Measurements from ENCODE around the gene PHACTR1.
"Not testable (repeated sequence)": the region's sequence is repeated elsewhere in the genome, so short reads cannot be mapped to it uniquely, and the experiment has no call there.

The PHACTR1 gene

GRCh38 chr6:13112921-13113320 is 396.4 kb downstream of the PHACTR1 start:
- DNase-seq (ENCODE audit: low spot score), result no peak

DNA sequence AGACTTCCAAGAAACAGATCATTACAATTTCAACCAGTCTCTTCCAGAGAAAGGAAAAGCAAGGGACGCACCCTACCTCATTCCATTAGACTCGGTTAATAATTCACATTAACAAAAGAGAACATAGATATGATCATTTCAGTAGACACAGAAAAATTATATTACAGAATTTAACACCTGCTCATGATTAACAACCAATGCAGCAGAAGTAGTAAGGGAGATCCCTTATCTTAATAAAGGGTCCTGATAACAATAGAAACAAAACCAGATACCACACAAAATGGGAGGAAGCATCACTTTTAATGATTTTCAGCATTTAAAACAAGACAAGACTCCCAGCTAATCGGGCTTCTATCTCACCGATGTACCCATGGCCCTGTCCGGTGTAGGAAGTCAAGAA is 396.8 kb downstream of the PHACTR1 start:
- no peak for DNase-seq (ENCODE audit: low spot score)

GRCh38 chr6:13113981-13114593 is 397.5 kb downstream of the PHACTR1 start:
- DNase-seq (ENCODE audit: low spot score), result no peak

DNA sequence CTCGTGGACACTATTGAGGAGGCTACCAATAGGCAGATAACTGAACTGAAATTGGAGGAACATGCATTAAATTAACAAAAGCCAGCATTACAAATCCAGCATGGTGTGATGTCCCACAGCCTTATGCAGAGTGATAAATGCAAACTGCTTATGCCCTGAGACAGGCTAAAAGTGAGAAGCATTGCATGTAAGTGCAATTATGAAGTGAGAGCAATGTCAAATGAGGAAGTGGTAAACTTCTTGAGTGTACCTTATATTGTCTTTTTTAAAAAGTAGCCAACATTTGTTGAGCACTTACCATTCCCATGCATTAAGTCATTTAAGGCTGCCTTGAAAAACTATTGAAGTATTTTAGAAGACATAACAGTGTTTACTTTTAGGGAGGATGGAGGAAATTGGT is 399.6 kb downstream of the PHACTR1 start:
- DNase-seq (ENCODE audit: low spot score), result no peak

GRCh38 chr6:13117570-13117969 is 401.0 kb downstream of the PHACTR1 start:
- DNase-seq (ENCODE audit: low spot score), result no peak

DNA sequence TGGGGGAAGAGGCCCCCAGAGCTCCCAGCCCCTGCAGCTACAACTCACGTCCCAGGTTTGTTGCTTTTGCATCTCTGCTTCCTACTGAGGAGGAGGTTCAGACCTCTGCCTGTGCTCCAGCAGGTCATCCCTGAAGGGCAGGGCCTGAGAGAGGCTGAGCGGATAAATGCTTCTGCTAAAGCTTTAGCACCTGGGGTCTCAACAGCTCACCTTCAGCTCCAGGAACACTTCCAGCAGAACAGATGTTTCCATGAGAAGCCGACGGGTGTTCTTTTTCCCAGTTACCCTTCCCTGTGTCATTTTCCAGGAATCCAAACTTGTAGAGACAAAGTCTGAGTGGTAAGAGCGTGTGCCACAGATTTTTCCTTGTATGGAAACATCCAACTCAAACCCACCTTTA is 403.0 kb downstream of the PHACTR1 start:
- no peak for DNase-seq (ENCODE audit: low spot score)

DNA sequence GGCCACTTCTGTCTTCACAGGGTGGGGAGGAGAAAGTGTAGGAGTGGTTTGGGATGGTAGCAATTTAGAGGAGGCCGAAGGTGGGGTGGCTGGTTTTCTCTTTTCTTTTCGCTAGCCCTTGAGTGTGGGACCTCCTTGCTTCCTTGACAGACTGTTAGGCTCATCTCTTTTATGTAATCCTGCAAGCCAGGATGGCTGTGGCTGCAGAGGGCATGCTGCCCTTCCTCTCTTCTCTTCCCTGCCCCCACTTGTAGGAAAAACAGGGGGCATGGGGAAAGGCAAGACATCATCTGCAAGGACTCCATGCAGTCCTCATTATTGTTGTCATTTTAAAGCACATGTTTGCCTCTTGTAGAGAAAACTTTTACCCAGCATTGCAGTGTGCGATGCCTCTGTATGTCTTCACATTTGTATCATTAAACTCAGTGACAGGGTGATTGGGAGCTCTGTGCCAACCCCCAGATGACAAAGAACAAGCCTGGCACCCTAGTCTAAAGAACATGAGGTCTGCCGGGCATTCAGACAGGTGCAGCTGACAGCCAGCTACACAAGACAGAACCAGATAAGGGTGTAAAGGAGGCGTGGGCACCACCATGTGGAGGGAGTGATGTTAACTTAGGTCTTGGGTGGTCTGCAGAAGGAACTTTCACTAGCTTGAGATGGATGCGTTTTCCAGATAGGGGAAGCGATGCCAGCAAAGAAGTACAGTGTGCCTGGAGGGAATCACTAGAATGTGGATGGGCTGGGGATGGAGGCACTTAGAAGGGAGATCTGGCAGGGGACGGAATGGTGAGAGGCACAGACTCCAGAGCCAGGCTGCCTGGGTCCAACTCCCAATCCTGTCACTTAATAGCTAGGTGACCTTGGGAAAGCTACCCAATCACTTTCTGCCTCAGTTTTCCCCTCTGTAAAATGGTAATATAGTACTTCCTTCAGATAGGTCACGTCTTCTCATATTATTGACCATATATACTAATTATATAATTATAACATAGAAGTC is 404.2 kb downstream of the PHACTR1 start:
- DNase-seq (ENCODE audit: low spot score), result no peak

GRCh38 chr6:13124131-13124530 is 407.6 kb downstream of the PHACTR1 start:
- no peak for DNase-seq (ENCODE audit: low spot score)

DNA sequence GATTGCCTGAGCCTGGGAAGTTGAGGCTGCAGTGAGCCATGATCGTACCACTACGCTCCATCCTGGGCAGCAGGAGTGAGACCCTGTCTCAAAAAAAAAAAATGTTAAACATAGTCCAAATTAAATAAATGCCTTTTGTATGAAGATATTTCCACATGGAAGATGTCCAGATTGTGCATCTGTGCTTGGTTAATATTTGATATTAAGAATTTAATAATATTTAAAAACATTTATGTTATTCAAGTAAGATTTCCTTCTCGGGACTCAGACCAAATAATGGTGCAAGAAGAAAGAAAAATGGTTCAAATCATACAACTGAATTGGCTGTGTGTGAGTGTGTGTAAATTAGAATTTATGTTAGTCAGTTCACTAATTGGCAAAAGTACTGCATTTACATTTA is 409.3 kb downstream of the PHACTR1 start:
- no peak for DNase-seq (ENCODE audit: low spot score)

- no peak for DNase-seq (ENCODE audit: low spot score)
Observed at GRCh38 chr6:13131935-13132661, 415.5 kb downstream of the PHACTR1 start.

DNA sequence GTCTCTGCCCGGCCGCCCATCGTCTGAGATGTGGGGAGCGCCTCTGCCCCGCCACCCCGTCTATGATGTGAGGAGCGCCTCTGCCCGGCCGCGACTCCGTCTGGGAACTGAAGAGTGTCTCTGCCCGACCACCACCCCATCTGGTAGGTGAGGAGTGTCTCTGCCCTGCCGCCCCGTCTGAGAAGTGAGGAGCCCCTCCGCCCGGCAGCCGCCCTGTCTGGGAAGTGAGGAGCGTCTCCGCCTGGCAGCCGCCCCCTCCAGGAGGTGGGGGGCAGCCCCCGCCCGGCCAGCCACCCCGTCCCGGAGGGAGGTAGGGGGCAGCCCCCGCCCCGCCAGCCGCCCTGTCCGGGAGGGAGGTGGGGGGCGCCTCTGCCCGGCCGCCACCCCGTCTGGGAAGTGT is 417.3 kb downstream of the PHACTR1 start:
- not testable (repeated sequence) for DNase-seq (ENCODE audit: low spot score)

GRCh38 chr6:13135152-13135551 is 418.6 kb downstream of the PHACTR1 start:
- DNase-seq (ENCODE audit: low spot score), result no peak

- DNase-seq (ENCODE audit: low spot score), result no peak
Observed at GRCh38 chr6:13139119-13139518, 422.6 kb downstream of the PHACTR1 start.

DNA sequence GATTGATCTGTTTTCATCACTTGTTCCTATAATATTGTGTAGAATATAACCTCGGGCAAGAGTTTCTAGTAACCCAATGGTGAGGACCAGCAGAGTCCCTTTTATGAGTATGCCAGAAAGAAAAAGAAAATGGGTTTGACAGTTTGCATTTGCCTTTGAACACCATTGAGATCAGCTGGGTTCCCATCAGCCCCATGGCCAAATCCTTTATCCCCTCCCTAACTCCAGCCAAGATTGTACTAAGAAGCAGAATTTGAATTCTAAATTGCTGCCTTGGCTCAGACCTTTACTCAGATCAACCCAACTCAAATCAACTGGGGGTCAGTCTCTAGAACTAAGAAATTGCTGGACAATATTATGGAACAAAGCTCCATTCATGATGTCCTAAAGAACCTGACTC is 424.4 kb downstream of the PHACTR1 start:
- no peak for DNase-seq (ENCODE audit: low spot score)

- no peak for DNase-seq (ENCODE audit: low spot score)
Observed at GRCh38 chr6:13141387-13141786, 424.8 kb downstream of the PHACTR1 start.

GRCh38 chr6:13142611-13143010 is 426.0 kb downstream of the PHACTR1 start:
- DNase-seq (ENCODE audit: low spot score), result no peak

DNA sequence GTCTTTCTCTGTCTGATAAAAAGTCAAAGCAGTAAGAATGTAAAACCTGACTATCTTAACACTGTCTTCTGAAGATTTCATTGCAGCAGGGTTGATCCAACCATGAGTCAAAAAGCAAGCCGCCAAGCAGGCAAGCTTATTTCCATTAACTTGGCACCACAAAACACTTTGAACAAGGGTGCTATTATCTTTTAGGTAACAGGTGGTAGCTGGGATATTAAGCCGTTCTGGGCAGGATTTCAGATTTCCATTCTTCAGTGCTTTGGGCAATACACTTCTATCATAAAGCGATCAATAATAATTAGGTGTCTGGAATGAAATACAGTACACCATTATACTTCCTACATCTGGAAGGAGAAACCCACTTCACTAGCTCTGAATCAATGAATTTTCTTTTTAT is 429.9 kb downstream of the PHACTR1 start:
- no peak for DNase-seq (ENCODE audit: low spot score)

DNA sequence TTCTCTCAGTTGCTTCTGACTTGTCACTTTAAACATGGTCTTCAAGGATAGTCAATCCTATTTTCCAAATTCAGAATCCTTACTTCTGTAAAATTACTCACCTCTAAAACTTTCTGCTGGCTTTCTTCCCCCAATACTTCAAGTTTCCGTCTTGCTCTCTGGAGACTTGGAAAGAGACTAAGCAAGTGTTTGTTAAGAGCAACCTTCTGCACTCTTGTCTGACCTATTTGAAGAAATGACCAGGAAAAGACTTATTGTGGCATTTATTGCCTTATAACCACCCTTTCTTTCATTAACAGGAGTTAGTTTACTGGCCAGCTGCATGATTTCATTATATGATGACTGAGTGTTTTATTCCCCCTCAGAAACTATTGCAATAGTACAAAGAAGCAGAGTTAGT is 430.8 kb downstream of the PHACTR1 start:
- DNase-seq (ENCODE audit: low spot score), result no peak

DNA sequence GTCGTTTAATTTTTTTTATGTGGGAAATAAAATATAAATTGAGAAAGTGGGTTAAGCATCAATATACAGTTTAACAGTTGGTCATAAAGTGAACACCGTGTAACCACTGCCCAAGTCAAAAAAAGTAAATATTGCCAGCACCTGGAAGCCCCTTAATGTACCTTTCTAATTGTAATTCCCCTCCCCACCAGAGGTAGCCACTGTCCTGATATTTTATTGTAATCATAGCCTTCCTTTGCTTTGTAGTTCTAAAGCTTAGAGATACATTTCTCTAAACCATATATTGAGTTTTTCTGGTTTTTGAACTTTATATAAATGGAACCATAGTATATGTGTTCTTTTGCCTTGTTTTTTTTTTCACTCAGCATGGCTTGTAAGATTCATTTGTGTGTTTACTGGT is 431.2 kb downstream of the PHACTR1 start:
- no peak for DNase-seq (ENCODE audit: low spot score)

DNA sequence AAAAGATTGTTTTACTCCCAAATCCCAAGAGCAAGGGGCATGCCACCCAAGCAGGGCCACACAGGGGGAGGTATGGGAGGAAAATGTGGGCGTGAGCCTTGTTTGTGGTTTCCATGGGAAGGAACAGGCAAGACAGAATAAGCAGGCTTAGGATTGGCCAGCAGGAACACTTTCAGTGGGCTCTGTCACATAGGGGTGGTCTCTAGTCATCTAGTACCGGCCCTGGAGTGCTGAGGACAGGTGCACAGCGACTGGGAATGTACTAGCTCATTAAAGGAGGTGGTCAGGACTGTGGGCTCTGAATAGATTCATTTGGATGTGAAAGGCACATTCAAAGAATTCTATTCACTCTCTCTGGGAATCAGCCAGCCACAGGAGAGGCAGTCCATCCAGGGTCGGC is 436.2 kb downstream of the PHACTR1 start:
- no peak for DNase-seq (ENCODE audit: low spot score)

DNA sequence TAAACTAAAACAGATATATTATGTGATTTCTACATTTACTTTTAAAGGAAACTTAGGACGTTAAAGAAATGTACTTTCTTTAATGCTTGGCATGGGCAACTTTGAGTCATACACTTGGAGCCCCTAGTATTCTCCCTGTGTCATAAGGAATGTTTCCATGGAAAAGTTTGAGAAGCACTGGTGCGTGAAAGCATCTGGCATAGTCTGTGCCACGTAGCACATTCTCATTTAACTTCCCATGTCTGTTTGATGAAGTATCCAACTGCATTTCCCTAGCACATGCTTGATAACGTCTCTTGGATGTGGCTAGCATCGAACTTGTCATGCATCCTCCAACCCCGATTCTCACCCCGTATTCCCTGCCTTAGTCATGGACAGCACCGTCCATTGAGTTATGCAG is 439.8 kb downstream of the PHACTR1 start:
- no peak for DNase-seq (ENCODE audit: low spot score)

DNA sequence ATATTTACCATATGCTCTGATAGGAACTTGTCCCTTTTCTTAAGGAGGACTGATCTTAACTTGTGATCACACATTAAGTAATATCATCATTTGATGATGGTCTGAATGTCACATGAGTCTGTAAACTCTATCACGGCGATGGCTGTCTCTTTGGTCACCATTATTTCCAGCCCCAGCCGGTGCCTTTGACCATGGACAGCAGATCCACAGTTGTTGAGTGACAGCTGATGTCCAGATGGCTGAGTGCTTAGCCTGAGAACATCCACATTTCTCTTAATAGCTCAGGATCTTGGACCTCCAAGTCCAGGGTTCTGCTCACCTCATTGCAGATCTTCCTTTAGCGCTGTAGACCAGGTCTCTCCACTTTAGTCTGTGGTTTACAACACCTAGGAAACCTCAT is 440.7 kb downstream of the PHACTR1 start:
- no peak for DNase-seq (ENCODE audit: low spot score)

DNA sequence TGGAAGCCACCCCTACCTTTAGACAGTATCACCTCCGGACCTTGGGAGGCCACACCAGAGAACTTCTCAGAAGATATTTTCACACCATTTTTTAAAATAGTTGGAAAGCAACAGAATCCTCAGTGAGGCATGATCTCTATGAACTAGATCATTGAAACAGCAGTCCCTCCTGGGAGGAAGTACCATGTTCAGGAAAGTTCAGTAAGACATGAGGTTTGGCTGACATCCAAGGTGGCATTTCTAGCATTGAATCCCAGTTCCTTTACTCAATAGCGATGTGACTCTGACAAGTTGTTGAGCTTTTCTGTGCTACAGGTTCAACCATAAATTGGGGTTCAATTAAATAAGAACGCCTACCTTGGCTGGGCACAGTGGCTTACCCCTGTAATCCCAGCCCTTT is 442.7 kb downstream of the PHACTR1 start:
- DNase-seq (ENCODE audit: low spot score), result no peak

All from AG20443 (cell line).